ENCODE measurements around the gene BANF2.

BANF2 gene

DNA sequence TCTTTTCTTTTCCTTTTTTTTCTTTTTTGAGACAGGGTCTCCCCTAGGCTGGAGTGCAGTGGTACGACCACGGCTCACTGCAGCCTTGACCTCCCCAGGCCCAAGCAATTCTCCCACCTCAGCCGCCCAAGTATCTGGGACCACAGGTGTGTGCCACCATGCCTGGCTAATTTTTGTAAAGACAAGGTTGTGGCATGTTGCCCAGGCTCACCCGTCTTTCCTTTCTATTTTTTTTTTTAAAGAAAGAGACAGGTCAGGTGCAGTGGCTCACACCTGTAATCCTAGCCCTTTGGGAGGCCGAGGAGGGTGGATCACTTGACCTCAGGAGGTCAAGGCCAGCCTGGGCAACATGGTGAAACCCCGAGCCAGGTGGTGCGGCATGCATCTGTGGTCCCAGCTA is 16.6 kb downstream of the BANF2 start:
- Histone ChIP-seq H3K27me3 (ENCODE audit: control insufficient read depth, low read length) (peaks cover 15% of the 10 kb centered on the region), H3K79me2 (ENCODE audit: control insufficient read depth, low read length) (no peaks in the 10 kb centered on the region), H3K9me2 (replicated peaks; ENCODE audit: control insufficient read depth, low read length) (no peaks in the 10 kb centered on the region), H3K36me3 (ENCODE audit: control insufficient read depth, low read length) (no peaks in the 10 kb centered on the region), H3F3A (ENCODE audit: control insufficient read depth, insufficient read depth) (no peaks in the 10 kb centered on the region), H3K4me1 (ENCODE audit: control insufficient read depth, low read length) (peaks cover 4% of the 10 kb centered on the region; the same call in 1 of the 2 replicates), H4K20me1 (ENCODE audit: control insufficient read depth, insufficient read depth, low read depth, low read length) (no peaks in the 10 kb centered on the region), H3K4me2 (ENCODE audit: low read length) (no peak overlapping the region), H3K9me3 (ENCODE audit: control insufficient read depth, insufficient read depth, low read length) (no peaks in the 10 kb centered on the region), H3K4me3 (ENCODE audit: low read length) (no peak overlapping the region), H3K27ac (ENCODE audit: low read depth, low read length) (no peak overlapping the region)
- TF ChIP-seq CTCF (IDR thresholded peaks at IDR 0.05; ENCODE audit: low read depth, low read length, poor library complexity, severe bottlenecking), result no peak
- no peak for TF ChIP-seq EZH2phosphoT487 (IDR thresholded peaks at IDR 0.05; ENCODE audit: borderline replicate concordance, low read length)

- H3K4me2 ChIP-seq (ENCODE audit: low read length), result no peak overlapping the region
- no peak overlapping the region for H3K27ac ChIP-seq (ENCODE audit: low read depth, low read length)
- H3F3A ChIP-seq (ENCODE audit: control insufficient read depth, insufficient read depth), result no peaks in the 10 kb centered on the region
- H3K9me2 ChIP-seq (replicated peaks; ENCODE audit: control insufficient read depth, low read length), result no peaks in the 10 kb centered on the region
- no peaks in the 10 kb centered on the region for H4K20me1 ChIP-seq (ENCODE audit: control insufficient read depth, insufficient read depth, low read depth, low read length)
- peaks cover 4% of the 10 kb centered on the region; the same call in 1 of the 2 replicates for H3K4me1 ChIP-seq (ENCODE audit: control insufficient read depth, low read length)
- no peaks in the 10 kb centered on the region for H3K9me3 ChIP-seq (ENCODE audit: control insufficient read depth, insufficient read depth, low read length)
- TF ChIP-seq EZH2phosphoT487 (IDR thresholded peaks at IDR 0.05; ENCODE audit: borderline replicate concordance, low read length), result no peak
- TF ChIP-seq CTCF (IDR thresholded peaks at IDR 0.05; ENCODE audit: low read depth, low read length, poor library complexity, severe bottlenecking), result no peak
- peaks cover 15% of the 10 kb centered on the region for H3K27me3 ChIP-seq (ENCODE audit: control insufficient read depth, low read length)
- H3K36me3 ChIP-seq (ENCODE audit: control insufficient read depth, low read length), result no peaks in the 10 kb centered on the region
- H3K79me2 ChIP-seq (ENCODE audit: control insufficient read depth, low read length), result no peaks in the 10 kb centered on the region
- H3K4me3 ChIP-seq (ENCODE audit: low read length), result no peak overlapping the region
Measured at GRCh38 chr20:17720755-17721154, 21.0 kb downstream of the BANF2 start.

GRCh38 chr20:17721802-17722486 is 22.2 kb downstream of the BANF2 start:
- H4K20me1 ChIP-seq (ENCODE audit: control insufficient read depth, insufficient read depth, low read depth, low read length), result no peaks in the 10 kb centered on the region
- peaks cover 4% of the 10 kb centered on the region; the same call in 1 of the 2 replicates for H3K4me1 ChIP-seq (ENCODE audit: control insufficient read depth, low read length)
- H3K9me2 ChIP-seq (replicated peaks; ENCODE audit: control insufficient read depth, low read length), result no peaks in the 10 kb centered on the region
- H3K9me3 ChIP-seq (ENCODE audit: control insufficient read depth, insufficient read depth, low read length), result no peaks in the 10 kb centered on the region
- TF ChIP-seq EZH2phosphoT487 (IDR thresholded peaks at IDR 0.05; ENCODE audit: borderline replicate concordance, low read length), result no peak
- TF ChIP-seq CTCF (IDR thresholded peaks at IDR 0.05; ENCODE audit: low read depth, low read length, poor library complexity, severe bottlenecking), result peak; percentile 44
- no peaks in the 10 kb centered on the region for H3F3A ChIP-seq (ENCODE audit: control insufficient read depth, insufficient read depth)
- H3K27me3 ChIP-seq (ENCODE audit: control insufficient read depth, low read length), result peaks cover 14% of the 10 kb centered on the region
- no peaks in the 10 kb centered on the region for H3K79me2 ChIP-seq (ENCODE audit: control insufficient read depth, low read length)
- no peak overlapping the region for H3K4me2 ChIP-seq (ENCODE audit: low read length)
- H3K4me3 ChIP-seq (ENCODE audit: low read length), result no peak overlapping the region
- no peak overlapping the region for H3K27ac ChIP-seq (ENCODE audit: low read depth, low read length)
- H3K36me3 ChIP-seq (ENCODE audit: control insufficient read depth, low read length), result no peaks in the 10 kb centered on the region
